Raji (cell line): ENCODE data around the gene ARMH1.

Experiments
- POLR2A ChIP-seq: IDR thresholded peaks from 2 replicates; pipeline ENCODE4 v1.6.1; 2011; ENCODE audit warnings: low read depth, low read length, control low read depth; ENCODE audit not compliant: insufficient read depth

The ARMH1 gene

DNA sequence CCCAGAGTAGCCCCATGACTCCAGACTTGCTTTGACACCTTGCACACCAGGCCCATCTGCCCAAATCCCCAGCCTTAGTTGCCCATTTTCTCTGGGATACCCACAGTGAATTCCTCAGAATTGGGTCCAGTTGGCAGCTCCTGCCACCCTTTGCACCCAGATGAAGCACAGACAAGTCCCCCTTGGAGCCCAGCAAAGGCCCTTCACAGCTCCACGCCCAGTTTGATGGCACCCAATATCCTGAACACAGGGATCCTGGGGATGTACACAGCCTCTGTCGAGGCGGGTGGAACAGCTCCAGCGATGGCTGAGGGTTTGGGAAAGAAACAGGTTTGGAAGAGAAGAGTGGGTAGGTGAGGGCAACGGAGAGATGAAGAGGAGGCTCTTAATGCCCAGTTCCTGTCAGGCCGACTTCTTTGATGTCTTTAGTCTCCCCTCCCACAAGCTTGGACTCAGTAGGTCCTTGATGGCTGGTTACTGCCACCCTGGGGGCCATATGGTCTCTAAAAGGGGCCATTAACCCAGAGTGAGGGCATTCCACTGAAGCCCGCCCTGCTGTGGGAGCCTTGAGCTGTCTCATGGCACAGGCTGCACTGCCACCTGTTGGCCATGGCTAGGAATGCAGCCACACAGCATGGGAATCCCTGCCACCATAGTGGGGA is 21.9 kb upstream of the ARMH1 start:
- TF ChIP-seq POLR2A: no peak

DNA sequence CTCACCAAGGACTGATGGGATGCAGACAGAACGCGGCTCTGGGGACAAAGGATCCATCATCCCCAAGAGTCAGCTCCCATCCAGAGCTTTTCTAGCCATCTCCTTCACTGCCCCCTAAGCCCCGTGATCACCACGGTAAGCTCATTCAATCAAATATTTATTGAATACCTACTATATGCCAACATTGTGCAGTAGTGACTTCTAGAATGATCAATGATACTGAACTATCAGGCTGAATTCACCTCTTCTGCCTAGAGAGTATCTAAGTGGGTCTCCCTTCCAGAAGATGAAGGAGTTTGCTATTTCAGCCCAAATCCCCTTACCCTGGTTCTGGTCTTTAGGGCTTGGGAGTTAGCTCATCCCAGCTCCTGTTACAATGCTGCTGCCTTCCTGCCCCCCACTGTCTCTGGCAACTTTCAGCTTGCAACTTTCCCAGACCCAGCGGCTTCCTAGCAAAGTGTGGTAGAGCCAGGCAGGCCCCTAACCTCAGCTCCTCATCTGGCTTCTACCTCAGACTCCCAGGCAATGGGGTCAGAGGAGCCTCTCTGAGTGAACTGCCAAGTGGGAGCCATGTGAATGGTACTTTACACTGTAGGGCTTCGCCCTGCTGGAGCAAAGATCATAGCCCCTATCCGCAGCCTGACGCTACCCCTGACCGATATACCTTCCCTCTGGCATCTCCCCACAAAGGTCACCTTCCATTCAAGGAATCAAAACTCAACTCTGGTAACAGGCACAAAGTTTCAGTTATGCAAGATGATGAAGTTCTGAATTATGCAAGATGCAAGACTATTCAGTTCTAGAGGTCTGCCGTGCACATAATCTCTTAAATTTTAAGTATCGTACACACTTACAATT is 21.2 kb upstream of the ARMH1 start:
- TF ChIP-seq POLR2A: no peak

DNA sequence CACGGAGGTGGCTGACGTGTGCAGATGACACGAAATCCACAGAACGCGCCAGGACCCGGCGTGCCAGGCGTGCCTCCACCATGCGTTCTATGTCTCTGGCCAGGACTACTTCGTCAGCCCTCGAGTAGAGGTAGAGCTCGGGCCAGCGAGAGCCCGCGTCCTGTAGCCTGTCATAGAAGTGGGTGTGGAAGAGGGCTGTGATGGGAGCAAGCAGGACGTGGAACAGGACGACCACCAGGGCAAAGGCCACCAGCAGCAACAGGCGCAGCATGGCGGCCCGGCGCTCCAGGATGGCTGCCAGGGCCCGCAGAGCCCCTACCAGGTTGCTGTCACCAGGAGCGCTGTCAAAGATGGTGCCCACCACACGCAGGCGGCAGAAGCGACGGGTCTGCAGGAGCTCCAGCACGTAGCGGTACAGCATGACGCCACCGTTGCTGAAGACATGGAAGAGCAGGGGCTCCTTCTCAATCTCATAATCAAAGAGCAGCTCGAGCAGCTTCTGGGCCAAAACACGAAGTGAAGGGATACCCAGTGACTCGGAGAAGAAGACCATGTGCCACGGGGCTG is 19.8 kb upstream of the ARMH1 start:
- TF ChIP-seq POLR2A: no peak

DNA sequence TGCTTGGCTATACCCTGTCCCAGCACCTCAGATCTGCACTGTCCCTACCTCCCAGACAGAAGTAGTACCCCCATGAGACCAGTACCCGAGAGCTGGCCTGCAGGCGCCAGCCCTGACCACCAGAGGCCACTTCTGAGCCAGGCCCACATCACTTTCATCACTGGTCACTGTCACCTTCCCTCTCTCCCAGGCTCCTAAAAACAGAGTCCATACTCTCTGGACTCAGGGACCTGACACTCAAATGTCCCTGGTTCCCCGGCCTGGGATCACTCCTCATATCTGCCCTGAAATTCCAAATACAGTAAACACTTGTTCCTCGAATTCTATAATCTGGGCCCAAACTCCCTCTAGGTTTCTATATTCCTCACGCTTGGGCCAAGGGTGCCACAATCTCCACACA is 18.9 kb upstream of the ARMH1 start:
- no peak for TF ChIP-seq POLR2A

DNA sequence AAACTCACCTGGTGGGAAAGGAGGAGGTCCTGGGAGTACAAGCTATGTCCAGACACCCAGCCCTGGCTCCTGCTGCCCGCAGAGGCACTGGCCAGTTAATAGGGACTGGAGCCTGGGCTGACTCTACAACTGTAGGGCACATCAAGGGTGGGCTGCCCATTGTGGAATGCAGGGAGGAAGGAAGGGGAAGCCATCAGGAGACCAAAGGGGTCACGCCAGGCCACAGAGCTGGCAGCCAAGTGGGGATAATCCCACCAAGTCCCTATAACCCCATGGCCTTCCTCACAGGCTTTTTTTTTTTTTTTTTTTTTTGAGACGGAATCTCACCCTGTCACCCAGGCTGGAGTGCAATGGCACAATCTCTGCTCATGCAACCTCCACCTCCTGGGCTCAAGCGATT is 14.9 kb upstream of the ARMH1 start:
- no peak for TF ChIP-seq POLR2A

DNA sequence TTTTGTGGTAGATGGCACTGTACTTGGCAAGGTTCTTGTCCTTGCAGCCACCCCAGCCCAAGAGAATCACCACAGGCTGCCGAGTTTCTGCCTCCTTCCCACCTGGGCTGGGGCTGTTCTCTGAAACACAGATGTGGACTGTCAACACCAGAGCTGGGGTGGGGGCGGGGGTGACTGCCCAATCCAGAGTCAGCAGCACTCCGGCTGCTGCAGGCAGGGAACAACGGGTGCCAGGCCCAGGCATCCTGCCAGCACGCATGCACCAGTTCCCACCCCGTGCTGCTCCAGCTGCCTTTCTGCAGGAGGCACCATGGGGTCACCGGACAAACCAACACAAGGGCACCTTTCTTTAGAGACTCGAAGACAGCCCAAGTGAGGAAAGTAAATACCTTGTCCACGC is 14.3 kb upstream of the ARMH1 start:
- TF ChIP-seq POLR2A: no peak

DNA sequence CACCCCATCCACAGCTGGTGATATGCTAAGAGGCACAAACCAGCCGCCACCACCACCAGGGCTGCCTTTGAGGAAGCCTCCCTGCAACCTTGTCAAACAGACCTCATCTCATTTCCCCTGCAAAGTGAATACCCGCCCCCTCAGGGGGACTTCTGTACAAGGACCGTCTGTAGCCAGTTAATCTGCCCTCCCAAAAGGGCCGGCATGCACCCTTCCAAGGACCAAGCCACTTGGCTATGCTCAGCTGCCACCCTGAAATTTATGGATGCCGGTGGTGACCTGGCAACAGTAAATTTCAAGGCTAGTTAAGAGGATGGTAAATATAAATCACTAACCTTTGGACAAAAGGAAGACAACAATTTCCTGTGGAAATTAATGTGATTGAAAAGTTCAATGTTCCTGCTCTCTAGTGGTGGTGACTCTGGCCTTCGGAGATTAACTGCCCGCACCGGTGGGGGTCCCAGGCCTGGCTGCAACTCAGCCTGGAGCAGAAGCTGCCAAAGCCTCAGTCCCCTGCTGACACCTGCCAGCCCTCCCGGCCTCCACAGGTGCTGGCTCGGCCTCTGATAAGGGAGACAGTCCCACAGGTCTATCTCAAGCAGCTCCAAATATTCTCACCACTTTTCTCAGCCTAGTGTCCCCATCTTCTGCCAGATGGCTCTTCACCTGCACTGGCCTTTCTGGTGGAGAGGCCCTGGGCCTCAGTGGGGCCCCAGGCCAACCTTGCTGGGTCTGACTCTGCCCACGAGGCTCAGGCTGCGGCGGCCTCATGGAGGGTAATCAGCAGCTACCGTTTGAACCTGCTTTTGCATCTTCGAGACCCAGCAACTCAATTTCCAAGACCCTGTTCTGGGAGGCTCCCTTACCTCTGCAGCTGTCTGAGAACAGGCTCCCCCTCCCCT is 12.5 kb upstream of the ARMH1 start:
- no peak for TF ChIP-seq POLR2A

DNA sequence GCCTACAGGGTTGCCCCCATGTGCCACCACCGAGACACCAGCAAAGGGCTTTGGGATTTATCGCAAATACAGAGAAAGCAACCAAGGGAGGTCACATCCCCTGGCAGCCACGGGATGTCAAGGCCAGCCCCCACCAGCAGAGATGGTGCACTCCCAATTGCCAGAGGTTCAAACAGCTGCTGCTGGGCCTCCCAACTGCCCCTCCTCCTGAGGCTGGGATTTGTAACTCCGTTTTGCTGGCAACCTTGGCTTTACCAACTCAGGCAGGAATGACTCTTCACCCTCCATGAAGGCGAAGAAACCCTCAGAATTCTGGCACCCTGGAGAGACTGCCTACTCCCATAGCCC is 11.9 kb upstream of the ARMH1 start:
- TF ChIP-seq POLR2A: no peak

DNA sequence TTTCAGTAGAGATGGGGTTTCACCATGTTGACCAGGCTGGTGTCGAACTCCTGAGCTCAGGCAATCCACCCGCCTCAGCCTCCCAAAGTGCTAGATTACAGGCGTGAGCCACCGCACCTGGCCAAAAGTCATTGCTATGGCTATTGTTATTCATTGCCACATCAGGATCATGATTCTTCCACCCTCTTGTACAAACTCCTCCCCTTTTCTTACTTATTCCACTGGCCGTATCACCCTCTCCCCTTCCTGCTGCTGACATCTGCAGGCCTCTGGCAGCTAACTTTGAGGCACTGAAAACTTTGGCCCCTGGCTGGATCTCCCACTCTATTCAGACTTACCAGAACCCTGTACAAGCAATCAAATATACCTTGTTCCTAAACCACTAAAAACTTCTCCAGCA is 11.1 kb upstream of the ARMH1 start:
- TF ChIP-seq POLR2A: no peak

DNA sequence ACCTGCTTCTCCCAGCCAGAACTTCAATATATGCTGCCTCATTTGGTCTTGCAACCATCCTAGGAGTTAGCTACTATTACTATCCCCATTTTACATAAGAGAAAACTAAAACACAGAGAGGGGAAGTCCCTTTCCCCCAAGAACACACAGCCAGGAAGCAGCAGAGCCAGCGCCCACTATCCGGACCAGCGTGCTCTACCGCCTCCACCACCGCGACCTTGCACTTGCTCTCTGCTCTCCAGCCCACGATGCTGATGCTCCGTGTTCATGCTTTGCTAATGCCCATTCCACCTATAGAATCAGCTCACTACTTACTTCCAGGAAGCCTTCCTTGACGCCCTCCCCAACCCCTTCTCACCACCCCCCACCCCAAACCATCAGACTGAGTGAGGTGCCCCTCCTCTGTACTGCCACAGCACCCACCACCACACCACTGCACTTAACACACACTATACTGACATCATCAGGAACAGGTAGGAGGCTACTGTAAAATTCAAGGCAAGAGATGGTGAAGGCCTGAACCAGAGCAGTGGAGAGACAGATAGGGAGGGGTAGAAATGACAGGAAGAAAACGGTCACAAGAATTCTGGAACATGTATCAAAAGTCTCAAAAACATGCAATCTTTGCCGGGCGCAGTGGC is 9.7 kb upstream of the ARMH1 start:
- no peak for TF ChIP-seq POLR2A

DNA sequence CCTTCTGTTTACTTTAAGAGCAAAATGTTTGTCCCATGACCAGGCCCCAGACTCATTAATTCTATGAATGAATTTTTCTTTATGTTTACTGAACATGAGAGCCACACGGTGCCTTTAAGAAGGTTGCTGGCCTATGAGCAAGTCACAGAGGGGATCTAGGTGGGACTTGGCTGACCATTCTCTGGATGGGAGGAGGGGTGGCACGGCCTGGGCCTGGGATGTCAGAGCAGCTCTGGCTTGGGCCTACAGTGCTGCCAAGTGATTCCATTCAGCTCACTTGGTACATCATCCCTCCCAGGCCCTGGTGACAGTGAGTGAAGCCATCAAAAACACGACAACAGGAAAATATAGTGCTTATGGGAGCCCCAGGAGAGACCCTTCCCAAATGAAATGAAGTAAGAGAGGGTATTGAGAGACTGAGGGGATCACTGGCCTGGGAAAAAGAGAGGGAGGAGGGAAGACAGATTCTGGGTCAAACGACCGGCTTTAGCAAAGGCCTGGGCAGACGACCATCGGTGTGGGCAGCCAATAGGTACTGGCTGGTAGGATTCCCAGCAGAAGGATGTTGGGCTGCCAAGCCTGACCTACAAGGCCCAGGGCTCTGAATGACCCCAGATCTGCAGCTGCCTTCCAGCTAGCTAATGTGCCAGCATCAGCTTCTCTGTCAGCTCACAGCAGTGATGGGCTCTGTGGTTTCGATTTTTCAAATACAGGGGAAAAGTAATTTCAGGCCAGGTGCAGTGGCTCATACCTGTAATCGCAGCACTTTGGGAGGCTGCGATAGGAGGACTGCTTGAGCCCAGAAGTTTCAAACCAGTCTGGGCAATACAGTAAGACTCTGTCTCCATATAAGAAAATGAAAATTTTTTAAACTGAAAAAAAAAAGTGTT is 3.5 kb upstream of the ARMH1 start:
- TF ChIP-seq POLR2A: no peak

DNA sequence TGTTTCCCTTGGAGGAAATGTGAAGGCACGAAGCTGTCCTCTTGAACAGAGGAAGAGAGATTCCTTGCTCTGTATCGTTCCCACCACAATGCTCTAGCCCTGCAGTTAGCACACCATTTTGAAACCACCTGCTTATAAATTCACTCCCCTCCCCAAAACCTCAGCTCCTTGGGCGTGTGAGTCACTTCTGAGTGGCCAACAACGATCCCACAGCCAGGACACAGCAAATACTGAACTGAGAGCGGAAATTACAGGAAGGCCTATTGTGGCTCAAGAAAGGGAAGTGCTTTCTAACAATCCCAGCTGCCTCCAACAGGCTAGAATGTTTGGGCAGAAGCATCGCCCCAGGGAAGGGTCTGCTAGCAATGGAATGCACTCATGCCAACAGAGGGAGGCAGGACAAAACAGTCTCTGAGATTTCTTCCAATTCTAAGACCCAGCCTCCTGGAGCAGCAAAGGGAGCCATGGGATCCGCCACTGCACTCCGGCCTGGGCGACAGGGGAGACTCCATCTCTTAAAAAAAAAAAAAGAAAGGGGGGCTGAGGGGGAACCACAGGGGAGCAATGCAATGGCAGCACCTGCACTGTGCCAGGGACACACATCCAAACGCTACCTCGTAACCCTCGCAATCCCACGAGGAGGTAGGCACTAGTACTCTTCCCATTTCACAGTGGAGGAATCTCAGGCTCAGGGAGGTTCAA is 2.1 kb upstream of the ARMH1 start:
- no peak for TF ChIP-seq POLR2A

DNA sequence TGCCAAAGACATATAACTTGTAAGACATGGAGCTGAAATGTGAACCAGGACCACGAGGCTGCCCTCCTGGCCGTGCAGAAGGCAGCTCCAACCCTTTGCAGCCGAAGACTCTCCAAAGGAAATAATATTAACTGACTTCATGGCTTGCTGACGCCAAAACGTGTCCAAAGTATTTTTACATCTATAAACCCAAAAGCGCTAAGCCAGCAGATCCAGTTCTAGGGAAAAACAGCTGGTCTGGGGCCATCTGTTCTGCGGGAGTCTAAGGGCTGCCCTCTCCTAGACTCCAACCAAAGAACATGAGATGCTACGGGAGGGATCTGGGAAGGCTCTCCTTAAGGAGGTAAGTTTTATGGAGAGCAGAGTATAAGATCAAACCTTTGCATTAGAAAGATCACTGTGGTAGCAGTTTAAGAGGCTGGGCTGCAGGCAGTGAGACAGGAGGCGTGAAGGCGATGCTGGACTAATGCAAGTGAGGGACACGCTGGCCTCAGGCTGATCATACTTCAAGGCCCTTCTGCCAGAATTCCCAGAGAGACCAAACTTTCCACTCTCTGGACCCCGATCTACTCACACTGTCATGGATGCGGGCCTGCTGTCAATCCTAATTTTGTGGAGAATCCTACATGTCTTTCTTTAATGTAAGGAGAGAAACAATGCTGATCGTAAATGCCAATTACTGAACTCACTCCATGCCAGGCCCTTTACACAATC is 1.4 kb upstream of the ARMH1 start:
- TF ChIP-seq POLR2A: no peak
